ENCODE results near the gene EML4. TPM values are rescaled to one million over a fixed set of nuclear protein-coding genes. Genes with fewer than 3 reads are reported as not detected.
"Not testable (repeated sequence)": the region's sequence is repeated elsewhere in the genome, so short reads cannot be mapped to it uniquely, and the experiment has no call there.

EML4 gene
- total RNA-seq, 1 experiment from 2014 or later = 128 TPM

- peak; percentile 97 to 98 for DNase-seq
- peaks cover 33% of the 10 kb centered on the region for H3K36me3 ChIP-seq
- H3K9me3 ChIP-seq (replicated peaks) = no peaks in the 10 kb centered on the region; the same call in 1 of the 2 replicates
Observed at GRCh38 chr2:42342061-42342794, 173.1 kb downstream of the EML4 start.

GRCh38 chr2:42342795-42343241 lies 173.7 kb downstream of the EML4 start:
- peak overlapping the region; percentile 22 for H3K4me3 ChIP-seq
- H3K4me1 ChIP-seq = peaks cover 44% of the 10 kb centered on the region
- H3K9me3 ChIP-seq (replicated peaks) = no peaks in the 10 kb centered on the region; the same call in 1 of the 2 replicates
- DNase-seq = peak; percentile 86 to 89
- H3K27ac ChIP-seq = peak overlapping the region; percentile 96
- no peaks in the 10 kb centered on the region for H3K27me3 ChIP-seq
- peaks cover 31% of the 10 kb centered on the region for H3K36me3 ChIP-seq

More at GRCh38 chr2:42342061-42342794, 173.1 kb downstream of the EML4 start:
- Histone ChIP-seq H3K4me3 (peak overlapping the region; percentile 22), H3K4me1 (peaks cover 44% of the 10 kb centered on the region), H3K27me3 (no peaks in the 10 kb centered on the region), H3K27ac (peak overlapping the region; percentile 96)

GRCh38 chr2:42345986-42346385 lies 176.8 kb downstream of the EML4 start:
- peak overlapping the region; percentile 28; the same call in 1 of the 2 replicates for H3K27ac ChIP-seq
- H3K4me3 ChIP-seq = no peak overlapping the region
- DNase-seq = peak; percentile 72 to 86
- peaks cover 32% of the 10 kb centered on the region for H3K36me3 ChIP-seq
- H3K4me1 ChIP-seq = peaks cover 44% of the 10 kb centered on the region
- no peaks in the 10 kb centered on the region for H3K27me3 ChIP-seq
- no peaks in the 10 kb centered on the region; the same call in 1 of the 2 replicates for H3K9me3 ChIP-seq (replicated peaks)

- H3K9me3 ChIP-seq (replicated peaks); H3K27me3 ChIP-seq; H3K4me3 ChIP-seq; DNase-seq; H3K27ac ChIP-seq: not testable (repeated sequence)
- Histone ChIP-seq H3K4me1 (peaks cover 35% of the 10 kb centered on the region), H3K36me3 (peaks cover 35% of the 10 kb centered on the region)
Observed at GRCh38 chr2:42346856-42347255, 177.7 kb downstream of the EML4 start.

GRCh38 chr2:42347518-42347917 lies 178.4 kb downstream of the EML4 start:
- H3K9me3 ChIP-seq (replicated peaks); H3K27ac ChIP-seq; H3K4me3 ChIP-seq; H3K27me3 ChIP-seq; DNase-seq: not testable (repeated sequence)
- Histone ChIP-seq H3K36me3 (peaks cover 40% of the 10 kb centered on the region), H3K4me1 (peaks cover 31% of the 10 kb centered on the region)

- Histone ChIP-seq H3K27me3 (no peaks in the 10 kb centered on the region), H3K4me1 (peaks cover 24% of the 10 kb centered on the region), H3K9me3 (replicated peaks) (no peaks in the 10 kb centered on the region), H3K4me3 (no peak overlapping the region), H3K27ac (no peak overlapping the region), H3K36me3 (peaks cover 48% of the 10 kb centered on the region)
- DNase-seq = no peak
Observed at GRCh38 chr2:42348113-42348805, 179.1 kb downstream of the EML4 start.

GRCh38 chr2:42350434-42351063 lies 181.4 kb downstream of the EML4 start:
- Histone ChIP-seq H3K27me3 (no peaks in the 10 kb centered on the region), H3K4me3 (no peak overlapping the region), H3K9me3 (replicated peaks) (no peaks in the 10 kb centered on the region), H3K4me1 (peaks cover 9% of the 10 kb centered on the region), H3K36me3 (peaks cover 50% of the 10 kb centered on the region), H3K27ac (no peak overlapping the region)
- no peak for DNase-seq

GRCh38 chr2:42351864-42352263 lies 182.7 kb downstream of the EML4 start:
- Histone ChIP-seq H3K36me3 (peaks cover 50% of the 10 kb centered on the region), H3K4me3 (no peak overlapping the region), H3K27ac (no peak overlapping the region), H3K9me3 (replicated peaks) (no peaks in the 10 kb centered on the region), H3K27me3 (no peaks in the 10 kb centered on the region), H3K4me1 (no peaks in the 10 kb centered on the region)
- DNase-seq = no peak

GRCh38 chr2:42353792-42354429 lies 184.8 kb downstream of the EML4 start:
- peaks cover 42% of the 10 kb centered on the region for H3K36me3 ChIP-seq
- H3K4me1 ChIP-seq = peaks cover 7% of the 10 kb centered on the region
- H3K4me3 ChIP-seq = no peak overlapping the region
- no peaks in the 10 kb centered on the region for H3K27me3 ChIP-seq
- no peak overlapping the region for H3K27ac ChIP-seq
- no peaks in the 10 kb centered on the region for H3K9me3 ChIP-seq (replicated peaks)
- no peak for DNase-seq

- H3K4me3 ChIP-seq = peak overlapping the region; percentile 87
- no peaks in the 10 kb centered on the region for H3K9me3 ChIP-seq (replicated peaks)
- H3K27me3 ChIP-seq = no peaks in the 10 kb centered on the region
- H3K27ac ChIP-seq = peak overlapping the region; percentile 97; the same call in 1 of the 2 replicates
- H3K36me3 ChIP-seq = peaks cover 3% of the 10 kb centered on the region; the same call in 1 of the 2 replicates
- DNase-seq = no peak
- peaks cover 13% of the 10 kb centered on the region for H3K4me1 ChIP-seq
Observed at GRCh38 chr2:42359304-42359964, 190.3 kb downstream of the EML4 start.

- peaks cover 13% of the 10 kb centered on the region for H3K4me1 ChIP-seq
- H3K27me3 ChIP-seq = no peaks in the 10 kb centered on the region
- H3K27ac ChIP-seq = peak overlapping the region; percentile 97
- H3K9me3 ChIP-seq (replicated peaks) = no peaks in the 10 kb centered on the region
- peak overlapping the region; percentile 87 for H3K4me3 ChIP-seq
- H3K36me3 ChIP-seq = peaks cover 3% of the 10 kb centered on the region; the same call in 1 of the 2 replicates
- DNase-seq = peak in 1 of 2 experiments; percentile 47
Observed at GRCh38 chr2:42359965-42360483, 190.9 kb downstream of the EML4 start.

GRCh38 chr2:42360493-42360889 lies 191.3 kb downstream of the EML4 start:
- DNase-seq = peak in 1 of 2 experiments; percentile 37
- Histone ChIP-seq H3K36me3 (no peaks in the 10 kb centered on the region), H3K27me3 (no peaks in the 10 kb centered on the region), H3K27ac (peak overlapping the region; percentile 97), H3K9me3 (replicated peaks) (no peaks in the 10 kb centered on the region), H3K4me3 (peak overlapping the region; percentile 87), H3K4me1 (peaks cover 13% of the 10 kb centered on the region)

- Histone ChIP-seq H3K27me3 (no peaks in the 10 kb centered on the region), H3K9me3 (replicated peaks) (no peaks in the 10 kb centered on the region), H3K4me3 (peak within 1 kb of the TSS; percentile 87), H3K4me1 (peaks cover 13% of the 10 kb centered on the region), H3K36me3 (no peaks in the 10 kb centered on the region), H3K27ac (peak within 1 kb of the TSS; percentile 97)
- peak; percentile 99 for DNase-seq
Observed at GRCh38 chr2:42360890-42361727, 192.0 kb downstream of the EML4 start, which contains the start of gene COX7A2L. Gene COX7A2L, minus strand, starts transcription at chr2:42361217. Its CDS starts 56 bp downstream, at chr2:42361161.

All from SJCRH30 (cell line).